ENCODE measurements around the gene CAMKK2. TPM values are rescaled to one million over a fixed set of nuclear protein-coding genes. Genes with fewer than 3 reads are reported as not detected.
"Not testable (repeated sequence)": the region's sequence is repeated elsewhere in the genome, so short reads cannot be mapped to it uniquely, and the experiment has no call there.

Gene CAMKK2
- total RNA-seq, 2 experiments from 2014 or later: 21.1 to 27.6 TPM

DNA sequence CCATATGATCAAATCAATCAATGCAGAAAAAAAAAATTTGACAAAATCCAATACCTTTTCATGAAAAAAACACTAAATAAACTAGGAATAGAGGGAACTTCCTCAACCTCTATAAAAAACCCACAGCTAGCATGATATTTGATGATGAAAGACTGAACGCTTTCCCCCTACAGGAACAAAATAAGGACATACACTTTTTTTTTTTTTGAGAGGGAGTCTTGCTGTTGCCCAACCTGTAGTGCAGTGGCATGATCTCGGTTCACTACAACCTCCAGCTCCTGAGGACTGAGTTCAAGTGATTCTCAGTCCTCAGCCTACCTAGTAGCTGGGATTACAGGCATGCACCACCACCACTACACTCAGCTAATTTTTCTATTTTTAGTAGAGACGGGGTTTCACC is 17.9 kb upstream of the CAMKK2 start:
- no peak for DNase-seq (ENCODE audit: low spot score)
- no peak overlapping the region for H3K4me2 ChIP-seq (ENCODE audit: low read length)
- peaks cover 13% of the 10 kb centered on the region for H3K4me1 ChIP-seq (ENCODE audit: insufficient read depth, low read length, poor library complexity, severe bottlenecking)
- intact Hi-C loops (cut with micrococcal nuclease; ENCODE audit: unreplicated experiment): no loop called here
- peaks cover 95% of the 10 kb centered on the region for H3K36me3 ChIP-seq (ENCODE audit: insufficient read depth, low read length)
- TF ChIP-seq, protein P1, sequence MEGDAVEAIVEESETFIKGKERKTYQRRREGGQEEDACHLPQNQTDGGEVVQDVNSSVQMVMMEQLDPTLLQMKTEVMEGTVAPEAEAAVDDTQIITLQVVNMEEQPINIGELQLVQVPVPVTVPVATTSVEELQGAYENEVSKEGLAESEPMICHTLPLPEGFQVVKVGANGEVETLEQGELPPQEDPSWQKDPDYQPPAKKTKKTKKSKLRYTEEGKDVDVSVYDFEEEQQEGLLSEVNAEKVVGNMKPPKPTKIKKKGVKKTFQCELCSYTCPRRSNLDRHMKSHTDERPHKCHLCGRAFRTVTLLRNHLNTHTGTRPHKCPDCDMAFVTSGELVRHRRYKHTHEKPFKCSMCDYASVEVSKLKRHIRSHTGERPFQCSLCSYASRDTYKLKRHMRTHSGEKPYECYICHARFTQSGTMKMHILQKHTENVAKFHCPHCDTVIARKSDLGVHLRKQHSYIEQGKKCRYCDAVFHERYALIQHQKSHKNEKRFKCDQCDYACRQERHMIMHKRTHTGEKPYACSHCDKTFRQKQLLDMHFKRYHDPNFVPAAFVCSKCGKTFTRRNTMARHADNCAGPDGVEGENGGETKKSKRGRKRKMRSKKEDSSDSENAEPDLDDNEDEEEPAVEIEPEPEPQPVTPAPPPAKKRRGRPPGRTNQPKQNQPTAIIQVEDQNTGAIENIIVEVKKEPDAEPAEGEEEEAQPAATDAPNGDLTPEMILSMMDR (conservative IDR thresholded peaks at IDR 0.05; ENCODE audit: low read length): no peak
- no peak for TF ChIP-seq EZH2phosphoT487 (IDR thresholded peaks at IDR 0.05; ENCODE audit: borderline replicate concordance, low read depth, low read length)
- no peaks in the 10 kb centered on the region for H4K20me1 ChIP-seq (ENCODE audit: insufficient read depth, low read length)
- H2AFZ ChIP-seq (ENCODE audit: low read length): no peak overlapping the region
- H3K79me2 ChIP-seq (ENCODE audit: insufficient read depth, low read depth, low read length): peaks cover 5% of the 10 kb centered on the region; the same call in 1 of the 2 replicates
- no peak overlapping the region for H3K4me3 ChIP-seq (ENCODE audit: low read depth, low read length, poor library complexity, severe bottlenecking)
- no peaks in the 10 kb centered on the region for H3K9me2 ChIP-seq (ENCODE audit: insufficient read depth, low read length)
- POLR2A ChIA-PET: no interaction called here
- CTCF ChIA-PET (ENCODE audit: unreplicated experiment): no interaction called here
- no peak overlapping the region for H3K27ac ChIP-seq (ENCODE audit: low read depth, low read length, poor library complexity, severe bottlenecking)
- BruUV-seq (replicated peaks): no TSS peak
- no peaks in the 10 kb centered on the region for H3K9me3 ChIP-seq (ENCODE audit: low read length)

- intact Hi-C loops (cut with micrococcal nuclease; ENCODE audit: unreplicated experiment): not testable (repeated sequence)
Measured at GRCh38 chr12:121310231-121310630, 13.7 kb upstream of the CAMKK2 start.

GRCh38 chr12:121307397-121307796 is 10.9 kb upstream of the CAMKK2 start:
- POLR2A ChIA-PET; H3K4me1 ChIP-seq (ENCODE audit: insufficient read depth, low read length, poor library complexity, severe bottlenecking); CTCF ChIA-PET (ENCODE audit: unreplicated experiment); BruUV-seq (replicated peaks); DNase-seq (ENCODE audit: low spot score); H2AFZ ChIP-seq (ENCODE audit: low read length); H3K79me2 ChIP-seq (ENCODE audit: insufficient read depth, low read depth, low read length); H3K9me2 ChIP-seq (ENCODE audit: insufficient read depth, low read length); H4K20me1 ChIP-seq (ENCODE audit: insufficient read depth, low read length); intact Hi-C loops (cut with micrococcal nuclease; ENCODE audit: unreplicated experiment); H3K9me3 ChIP-seq (ENCODE audit: low read length); H3K4me3 ChIP-seq (ENCODE audit: low read depth, low read length, poor library complexity, severe bottlenecking); H3K27ac ChIP-seq (ENCODE audit: low read depth, low read length, poor library complexity, severe bottlenecking); H3K4me2 ChIP-seq (ENCODE audit: low read length): not testable (repeated sequence)
- peaks cover 49% of the 10 kb centered on the region for H3K36me3 ChIP-seq (ENCODE audit: insufficient read depth, low read length)

More at GRCh38 chr12:121310231-121310630, 13.7 kb upstream of the CAMKK2 start:
- H3K4me2 ChIP-seq (ENCODE audit: low read length); H3K79me2 ChIP-seq (ENCODE audit: insufficient read depth, low read depth, low read length); DNase-seq (ENCODE audit: low spot score); CTCF ChIA-PET (ENCODE audit: unreplicated experiment); H3K27ac ChIP-seq (ENCODE audit: low read depth, low read length, poor library complexity, severe bottlenecking); H3K4me3 ChIP-seq (ENCODE audit: low read depth, low read length, poor library complexity, severe bottlenecking); BruUV-seq (replicated peaks); H3K9me3 ChIP-seq (ENCODE audit: low read length); H2AFZ ChIP-seq (ENCODE audit: low read length); POLR2A ChIA-PET; H4K20me1 ChIP-seq (ENCODE audit: insufficient read depth, low read length); H3K9me2 ChIP-seq (ENCODE audit: insufficient read depth, low read length); H3K4me1 ChIP-seq (ENCODE audit: insufficient read depth, low read length, poor library complexity, severe bottlenecking): not testable (repeated sequence)
- H3K36me3 ChIP-seq (ENCODE audit: insufficient read depth, low read length): peaks cover 75% of the 10 kb centered on the region

DNA sequence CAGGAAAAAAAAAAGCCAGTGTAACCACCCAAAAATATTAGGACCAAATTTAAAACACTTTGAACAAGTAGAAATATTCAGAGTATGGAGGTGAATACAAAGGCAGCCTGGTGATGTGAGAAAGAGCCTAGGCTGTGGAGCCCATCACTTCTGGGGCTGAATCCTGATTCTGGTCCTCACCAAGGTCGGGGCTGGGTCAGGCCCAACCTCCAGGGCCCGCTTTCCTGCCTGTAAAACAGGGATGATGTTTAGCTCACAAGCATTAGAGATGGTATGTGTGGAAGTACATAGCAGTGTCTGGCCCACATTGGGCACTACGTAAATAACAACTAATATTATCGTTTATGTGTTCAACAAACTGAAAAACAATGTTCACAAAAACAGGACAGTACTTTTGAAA is 7.8 kb upstream of the CAMKK2 start:
- no peaks in the 10 kb centered on the region for H3K9me2 ChIP-seq (ENCODE audit: insufficient read depth, low read length)
- TF ChIP-seq, protein P1 (conservative IDR thresholded peaks at IDR 0.05; ENCODE audit: low read length): no peak
- TF ChIP-seq EZH2phosphoT487 (IDR thresholded peaks at IDR 0.05; ENCODE audit: borderline replicate concordance, low read depth, low read length): no peak
- DNase-seq (ENCODE audit: low spot score): no peak
- H2AFZ ChIP-seq (ENCODE audit: low read length): no peak overlapping the region
- no peak overlapping the region for H3K27ac ChIP-seq (ENCODE audit: low read depth, low read length, poor library complexity, severe bottlenecking)
- intact Hi-C loops (cut with micrococcal nuclease; ENCODE audit: unreplicated experiment): no loop called here
- CTCF ChIA-PET (ENCODE audit: unreplicated experiment): no interaction called here
- peaks cover 18% of the 10 kb centered on the region for H3K36me3 ChIP-seq (ENCODE audit: insufficient read depth, low read length)
- H3K4me2 ChIP-seq (ENCODE audit: low read length): no peak overlapping the region
- peaks cover 16% of the 10 kb centered on the region for H3K4me1 ChIP-seq (ENCODE audit: insufficient read depth, low read length, poor library complexity, severe bottlenecking)
- H3K79me2 ChIP-seq (ENCODE audit: insufficient read depth, low read depth, low read length): no peaks in the 10 kb centered on the region
- no peaks in the 10 kb centered on the region for H4K20me1 ChIP-seq (ENCODE audit: insufficient read depth, low read length)
- H3K9me3 ChIP-seq (ENCODE audit: low read length): no peaks in the 10 kb centered on the region
- no peak overlapping the region for H3K4me3 ChIP-seq (ENCODE audit: low read depth, low read length, poor library complexity, severe bottlenecking)
- no TSS peak for BruUV-seq (replicated peaks)
- POLR2A ChIA-PET: interaction anchor here (0.7 kb wide), 1 partner anchor 983 kb away, joined by 3 read pairs; no protein-coding TSS in a partner anchor
